Measurements from ENCODE around the gene IP6K1. TPM values are rescaled to one million over a fixed set of nuclear protein-coding genes. Genes with fewer than 3 reads are reported as not detected.

IP6K1 gene
- total RNA-seq, 4 donors from 2014 or later = 42.4 to 74.0 (median 43.8) TPM

GRCh38 chr3:49716691-49717210 lies 69.6 kb downstream of the IP6K1 start:
- peaks cover 7% of the 10 kb centered on the region in 2 donors for H3K36me3 ChIP-seq
- WGBS, 2 donors = 92 to 100% methylated on average over 1 to 6 of the region's 16 CpGs
- no peaks in the 10 kb centered on the region for H3K27me3 ChIP-seq

GRCh38 chr3:49716169-49716568 lies 70.2 kb downstream of the IP6K1 start:
- Histone ChIP-seq H3K27me3 (no peaks in the 10 kb centered on the region), H3K36me3 (peaks cover under 1 to 7% of the 10 kb centered on the region in 2 donors), H3K9me3 (no peaks in the 10 kb centered on the region), H3K27ac (no peak overlapping the region), H3K4me3 (replicated peaks in 1 of 3) (no peak overlapping the region), H3K4me1 (peaks cover 10 to 16% of the 10 kb centered on the region in 2 donors)
- WGBS, 2 donors = 100% methylated on average over 3 to 7 of the region's 7 CpGs
- intact Hi-C loops (cut with DNase I) = no loop called here
- TF ChIP-seq CTCF (IDR thresholded peaks at IDR 0.05) (no peak), POLR2A (IDR thresholded peaks at IDR 0.05) (no peak)
- no peak for DNase-seq

More at GRCh38 chr3:49716691-49717210, 69.6 kb downstream of the IP6K1 start:
- Histone ChIP-seq H3K4me3 (replicated peaks in 1 of 3) (no peak overlapping the region), H3K4me1 (peaks cover 10 to 16% of the 10 kb centered on the region in 2 donors), H3K9me3 (no peaks in the 10 kb centered on the region), H3K27ac (no peak overlapping the region)
- TF ChIP-seq CTCF (IDR thresholded peaks at IDR 0.05) = no peak
- no peak for TF ChIP-seq POLR2A (IDR thresholded peaks at IDR 0.05)
- intact Hi-C loops (cut with DNase I) = no loop called here
- no peak for DNase-seq

GRCh38 chr3:49715611-49716121 lies 70.7 kb downstream of the IP6K1 start:
- peaks cover 0 to 7% of the 10 kb centered on the region in 2 donors for H3K36me3 ChIP-seq
- no peaks in the 10 kb centered on the region for H3K27me3 ChIP-seq
- WGBS, 2 donors = 89 to 100% methylated on average over 2 to 5 of the region's 13 CpGs
- no peak for DNase-seq
- no peak overlapping the region for H3K27ac ChIP-seq
- no peak overlapping the region for H3K4me3 ChIP-seq (replicated peaks in 1 of 3)
- intact Hi-C loops (cut with DNase I) = no loop called here
- H3K9me3 ChIP-seq = no peaks in the 10 kb centered on the region
- peaks cover 10 to 16% of the 10 kb centered on the region in 2 donors for H3K4me1 ChIP-seq
- TF ChIP-seq POLR2A (IDR thresholded peaks at IDR 0.05) (no peak), CTCF (IDR thresholded peaks at IDR 0.05) (no peak)

- Histone ChIP-seq H3K4me1 (peaks cover 10 to 14% of the 10 kb centered on the region in 2 donors), H3K4me3 (replicated peaks in 1 of 3) (no peak overlapping the region), H3K36me3 (peaks cover 0 to 7% of the 10 kb centered on the region in 2 donors), H3K27ac (no peak overlapping the region), H3K27me3 (no peaks in the 10 kb centered on the region), H3K9me3 (no peaks in the 10 kb centered on the region)
- WGBS, 2 donors = 100% methylated on average over 5 to 8 of the region's 13 CpGs
- intact Hi-C loops (cut with DNase I) = no loop called here
- DNase-seq = no peak
- TF ChIP-seq CTCF (IDR thresholded peaks at IDR 0.05) (no peak), POLR2A (IDR thresholded peaks at IDR 0.05) (no peak)
These were observed 71.4 kb downstream of the IP6K1 start for GRCh38 chr3:49714728-49715550.
